K562 (cell line): ENCODE measurements around the gene ERMN. TPM values are rescaled to one million over a fixed set of nuclear protein-coding genes. Genes with fewer than 3 reads are reported as not detected.

Experiments
- ATAC-seq: fragments of 200-7000 bp; cut with Tn5 transposase; 3 replicates; pipeline ENCODE4 v1.9.1; 2020; ENCODE audit warnings: moderate library complexity
- BruUV-seq: library from RNA; stranded (reverse); fragments of 400-500 nt; replicated peaks from 2 replicates; lab custom pipeline; 2021; lab: Mats Ljungman, UMichigan
- CTCF ChIA-PET: fragments of 300-600 bp; formaldehyde crosslinking; extraction: SDS; loops from one replicate; lab custom pipeline; 2021; ENCODE audit warnings: low intra/inter-chr PET ratio; lab: Yijun Ruan, JAX
- POLR2A ChIA-PET: fragments of 300-600, 350-650 bp; sonication (Branson Sonifier 250); formaldehyde crosslinking; extraction: SDS; loops from one replicate; lab custom pipeline; 2021; ENCODE audit warnings: antibody characterized with exemption, inconsistent platforms; lab: Yijun Ruan, JAX
- DNase-seq, 4 experiments: peaks; one replicate each; pipeline versions ENCODE4 v3.0.0 to v3.0.0-alpha.2; 2011 to 2018; ENCODE audit warnings: low spot score in 3 of 4, mixed read lengths in 3 of 4; ENCODE audit errors: extremely low read depth in 1 of 4
- FAIRE-seq: peaks from 2 replicates; lab custom pipeline; 2011; peaks lifted over from hg19 to GRCh38; lab: Jason Lieb, UNC
- H2AFZ ChIP-seq: 2 replicates; pipeline ENCODE4 v1.6.0; 2011; ENCODE audit warnings: low read depth, low read length, control low read depth, inconsistent platforms
- H3K27ac ChIP-seq: fragments of 200-600 bp; 3 replicates; pipeline ENCODE4 v1.8.0; 2011; ENCODE audit warnings: low read depth, mild to moderate bottlenecking, control low read depth, inconsistent platforms, low read length, moderate library complexity, mixed read lengths; ENCODE audit errors: extremely low read depth
- H3K27me3 ChIP-seq, 2 experiments: fragments of 300-600 bp in 1 of 2; 2 replicates in 1 of 2; 3 replicates in 1 of 2; pipeline versions ENCODE4 v1.6.0 to v1.8.0; 2011; ENCODE audit warnings: inconsistent platforms in 2 of 2, low read length in 2 of 2, mild to moderate bottlenecking in 1 of 2, mixed read lengths in 1 of 2, moderate library complexity in 1 of 2; ENCODE audit not compliant: control insufficient read depth in 2 of 2, insufficient read depth in 2 of 2
- H3K36me3 ChIP-seq: fragments of 300-600 bp; 3 replicates; pipeline ENCODE4 v1.8.0; 2011; ENCODE audit warnings: mild to moderate bottlenecking, low read length, inconsistent platforms; ENCODE audit not compliant: control insufficient read depth, insufficient read depth
- H3K4me1 ChIP-seq, 2 experiments: fragments of 200-600 bp in 1 of 2; replicated peaks in 1 of 2; 2 replicates in 1 of 2; 3 replicates in 1 of 2; pipeline versions ENCODE4 v1.5.1 to v1.8.0; 2011; ENCODE audit warnings: inconsistent platforms in 2 of 2, low read length in 2 of 2, mild to moderate bottlenecking in 1 of 2, mixed read lengths in 1 of 2, moderate library complexity in 1 of 2; ENCODE audit not compliant: control insufficient read depth in 2 of 2, insufficient read depth in 2 of 2
- H3K4me2 ChIP-seq: 2 replicates; pipeline ENCODE4 v1.6.1; 2011; ENCODE audit warnings: low read length, control low read depth, inconsistent platforms, mixed read lengths; ENCODE audit not compliant: insufficient read depth
- H3K4me3 ChIP-seq: fragments of 200-600 bp; sonication (generic), shearing (Covaris generic); 2 replicates; pipeline ENCODE4 v1.5.1; 2016; ENCODE audit warnings: control low read depth, inconsistent platforms
- H3K79me2 ChIP-seq: fragments of 200-600 bp; 3 replicates; pipeline ENCODE4 v1.8.0; 2011; ENCODE audit warnings: low read length, inconsistent platforms; ENCODE audit not compliant: control insufficient read depth, insufficient read depth
- H3K9ac ChIP-seq, 2 experiments: 2 replicates each; pipeline versions ENCODE4 v1.6.0 to v1.6.1; 2011; ENCODE audit warnings: low read depth in 2 of 2, low read length in 2 of 2, control low read depth in 1 of 2, inconsistent platforms in 1 of 2, mild to moderate bottlenecking in 1 of 2, mixed read lengths in 1 of 2; ENCODE audit not compliant: insufficient read depth in 1 of 2
- H3K9me1 ChIP-seq: one replicate; pipeline ENCODE4 v1.6.0; 2011; ENCODE audit warnings: inconsistent platforms, mild to moderate bottlenecking, low read length, moderate library complexity; ENCODE audit not compliant: control insufficient read depth, insufficient read depth
- H3K9me3 ChIP-seq: replicated peaks from 2 replicates; pipeline ENCODE4 v1.5.1; 2011; ENCODE audit warnings: low read depth, low read length, inconsistent platforms; ENCODE audit not compliant: control insufficient read depth, insufficient read depth
- H4K20me1 ChIP-seq: replicated peaks from 2 replicates; pipeline ENCODE4 v1.6.1; 2011; ENCODE audit warnings: low read length, inconsistent platforms, mixed read lengths; ENCODE audit not compliant: control insufficient read depth, insufficient read depth
- DPF2 ChIP-seq: fragments of 450-650 bp; IDR thresholded peaks from 2 replicates; pipeline ENCODE4 v1.6.1; 2016
- E2F3 ChIP-seq: fragments of 250-450 bp; sonication (Bioruptor Pico); IDR thresholded peaks from 2 replicates; pipeline ENCODE4 v1.4.0; 2020; ENCODE audit warnings: mild to moderate bottlenecking
- FOXK2 ChIP-seq, 2 experiments: fragments of 450-650 bp; IDR thresholded peaks in 1 of 2; conservative IDR thresholded peaks in 1 of 2; 2 replicates each; pipeline ENCODE4 v1.6.1; 2016; ENCODE audit warnings: low read depth in 2 of 2, mild to moderate bottlenecking in 1 of 2
- HNRNPUL1 ChIP-seq: fragments of 200-400 bp; formaldehyde crosslinking; IDR thresholded peaks from 2 replicates; pipeline ENCODE4 v1.6.1; 2017; ENCODE audit warnings: low read length
- MED1 ChIP-seq: sonication (generic); formaldehyde crosslinking; IDR thresholded peaks from 2 replicates; pipeline ENCODE4 v1.8.1; 2023; ENCODE audit warnings: missing genetic modification reagents, borderline replicate concordance
- RBM17 ChIP-seq: fragments of 200-400 bp; formaldehyde crosslinking; IDR thresholded peaks from 2 replicates; pipeline ENCODE4 v1.6.1; 2017; ENCODE audit warnings: low read depth, mild to moderate bottlenecking, low read length, borderline replicate concordance
- TCF3 ChIP-seq: sonication (generic); formaldehyde crosslinking; IDR thresholded peaks from 2 replicates; pipeline ENCODE4 v1.4.0; 2020; ENCODE audit warnings: mild to moderate bottlenecking, missing genetic modification reagents
- ZNF778 ChIP-seq: fragments of 450-650 bp; formaldehyde crosslinking; IDR thresholded peaks from 2 replicates; pipeline ENCODE4 v1.4.0; 2020; ENCODE audit warnings: mild to moderate bottlenecking, moderate library complexity
- WGBS: fragments of 100-300 bp; shearing (Covaris generic); methylation state at CpG from one replicate; pipeline ENCODE4 v1.1.6; 2016; ENCODE audit warnings: low coverage, mixed read lengths; ENCODE audit not compliant: insufficient coverage; ENCODE audit errors: missing lambda C conversion rate; 5-methylcytosine and 5-hydroxymethylcytosine counted together
- in situ Hi-C: fragments of 300-500 bp; cut with MboI; formaldehyde crosslinking; loops from 4 replicates; pipeline ENCODE4 v1.15.0; 2018; ENCODE audit warnings: inconsistent platforms, mixed read lengths
- intact Hi-C: fragments of 100-400 bp; cut with micrococcal nuclease; formaldehyde crosslinking; loops from 2 replicates; pipeline ENCODE4 v1.14.2; 2022
- polyA plus RNA-seq, 8 experiments: library from polyadenylated mRNA; depleted of rRNA in 4 of 8; stranded (reverse) in 5 of 8; unstranded in 3 of 8; fragments of >200 nt; fragmentation: Nextera tagmentation in 2 of 8; fragmentation: Illumina TruSeq in 1 of 8; extraction: Ambion mirVana in 2 of 8; extraction: Trizol in 1 of 8; gene quantifications; 2 replicates each; pipeline versions ENCODE4 v1.2.1 to v1.2.3, GENCODE V29; 2011 to 2014; ENCODE audit warnings: inconsistent platforms in 1 of 8, missing spikeins in 1 of 8
- total RNA-seq, 7 experiments: library from RNA; depleted of rRNA in 6 of 7; stranded (reverse); fragments of >200 nt in 6 of 7; fragmentation: Illumina TruSeq in 2 of 7; extraction: Trizol in 2 of 7; gene quantifications; 2 replicates each; pipeline versions ENCODE4 v1.2.1 to v1.2.3, GENCODE V29; 2011 to 2021; ENCODE audit warnings: low replicate concordance in 1 of 7
- TF ChIP-seq, protein P1 (sequence below): fragments of 250-450 bp; sonication (Bioruptor Pico); IDR thresholded peaks from 2 replicates; pipeline ENCODE4 v1.4.0; 2020
- TF ChIP-seq, protein P2 (sequence below): fragments of 450-650 bp; formaldehyde crosslinking; IDR thresholded peaks from 2 replicates; pipeline ENCODE4 v1.4.0; 2022; ENCODE audit warnings: missing genetic modification characterization

ERMN gene
- total and polyA plus RNA-seq, 9 of the 15 experiments (the other 6 are each of a cell fraction or from before 2014, with no cell fraction given), result 0.03 to 0.11 (median 0.05) TPM; not detected in 3

DNA sequence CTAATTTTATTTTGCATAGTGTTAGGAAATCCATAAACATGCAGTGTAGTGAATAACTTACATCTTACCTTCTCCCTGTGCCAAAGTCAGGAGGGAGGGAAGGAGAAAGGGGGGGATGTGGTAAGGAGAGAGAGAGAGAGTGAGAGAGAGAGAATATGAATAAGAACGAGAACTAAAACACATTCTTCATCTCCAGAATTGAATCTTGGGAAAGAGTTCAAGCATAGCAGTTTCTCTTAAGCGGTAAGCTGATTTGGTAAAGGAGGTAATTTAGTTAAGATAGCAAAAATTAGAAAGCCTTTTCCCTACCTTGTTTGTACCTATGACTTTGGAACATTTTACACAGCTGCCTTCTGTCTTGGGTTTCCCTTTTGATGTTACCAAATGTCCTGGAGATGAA is 15.7 kb downstream of the ERMN start:
- Histone ChIP-seq H3K36me3 (peaks cover 79% of the 10 kb centered on the region), H3K9ac (no peak overlapping the region), H3K79me2 (no peaks in the 10 kb centered on the region), H3K4me3 (no peak overlapping the region), H2AFZ (no peak overlapping the region), H3K27me3 (no peaks in the 10 kb centered on the region), H3K4me1 (no peaks in the 10 kb centered on the region), H3K9me1 (no peaks in the 10 kb centered on the region), H3K27ac (no peak overlapping the region), H4K20me1 (no peaks in the 10 kb centered on the region), H3K9me3 (no peaks in the 10 kb centered on the region), H3K4me2 (no peak overlapping the region)
- ATAC-seq (no peak), FAIRE-seq (no peak), DNase-seq (no peak)
- ChIA-PET CTCF (no interaction called here), POLR2A (interaction anchor here (2.6 kb wide), 1 partner anchor 14 kb away, joined by 5 read pairs; no protein-coding TSS in a partner anchor)
- intact Hi-C loops, result no loop called here
- in situ Hi-C loops, result no loop called here
- 91% methylated on average over 2 of the region's 2 CpGs for WGBS
- BruUV-seq, result no TSS peak
- TF ChIP-seq ZNF778 (CRISPR knock-in tag) (no peak), E2F3 (no peak), RBM17 (no peak), TCF3 (no peak), MED1 (CRISPR knock-in tag) (no peak), DPF2 (no peak), HNRNPUL1 (no peak), FOXK2 (conservative IDR thresholded peaks at IDR 0.05 in 1 of 2, IDR thresholded peaks at IDR 0.05 in 1 of 2; ENCODE audit: low read depth in 2 of 2) (no peak)
- TF ChIP-seq, protein P1, sequence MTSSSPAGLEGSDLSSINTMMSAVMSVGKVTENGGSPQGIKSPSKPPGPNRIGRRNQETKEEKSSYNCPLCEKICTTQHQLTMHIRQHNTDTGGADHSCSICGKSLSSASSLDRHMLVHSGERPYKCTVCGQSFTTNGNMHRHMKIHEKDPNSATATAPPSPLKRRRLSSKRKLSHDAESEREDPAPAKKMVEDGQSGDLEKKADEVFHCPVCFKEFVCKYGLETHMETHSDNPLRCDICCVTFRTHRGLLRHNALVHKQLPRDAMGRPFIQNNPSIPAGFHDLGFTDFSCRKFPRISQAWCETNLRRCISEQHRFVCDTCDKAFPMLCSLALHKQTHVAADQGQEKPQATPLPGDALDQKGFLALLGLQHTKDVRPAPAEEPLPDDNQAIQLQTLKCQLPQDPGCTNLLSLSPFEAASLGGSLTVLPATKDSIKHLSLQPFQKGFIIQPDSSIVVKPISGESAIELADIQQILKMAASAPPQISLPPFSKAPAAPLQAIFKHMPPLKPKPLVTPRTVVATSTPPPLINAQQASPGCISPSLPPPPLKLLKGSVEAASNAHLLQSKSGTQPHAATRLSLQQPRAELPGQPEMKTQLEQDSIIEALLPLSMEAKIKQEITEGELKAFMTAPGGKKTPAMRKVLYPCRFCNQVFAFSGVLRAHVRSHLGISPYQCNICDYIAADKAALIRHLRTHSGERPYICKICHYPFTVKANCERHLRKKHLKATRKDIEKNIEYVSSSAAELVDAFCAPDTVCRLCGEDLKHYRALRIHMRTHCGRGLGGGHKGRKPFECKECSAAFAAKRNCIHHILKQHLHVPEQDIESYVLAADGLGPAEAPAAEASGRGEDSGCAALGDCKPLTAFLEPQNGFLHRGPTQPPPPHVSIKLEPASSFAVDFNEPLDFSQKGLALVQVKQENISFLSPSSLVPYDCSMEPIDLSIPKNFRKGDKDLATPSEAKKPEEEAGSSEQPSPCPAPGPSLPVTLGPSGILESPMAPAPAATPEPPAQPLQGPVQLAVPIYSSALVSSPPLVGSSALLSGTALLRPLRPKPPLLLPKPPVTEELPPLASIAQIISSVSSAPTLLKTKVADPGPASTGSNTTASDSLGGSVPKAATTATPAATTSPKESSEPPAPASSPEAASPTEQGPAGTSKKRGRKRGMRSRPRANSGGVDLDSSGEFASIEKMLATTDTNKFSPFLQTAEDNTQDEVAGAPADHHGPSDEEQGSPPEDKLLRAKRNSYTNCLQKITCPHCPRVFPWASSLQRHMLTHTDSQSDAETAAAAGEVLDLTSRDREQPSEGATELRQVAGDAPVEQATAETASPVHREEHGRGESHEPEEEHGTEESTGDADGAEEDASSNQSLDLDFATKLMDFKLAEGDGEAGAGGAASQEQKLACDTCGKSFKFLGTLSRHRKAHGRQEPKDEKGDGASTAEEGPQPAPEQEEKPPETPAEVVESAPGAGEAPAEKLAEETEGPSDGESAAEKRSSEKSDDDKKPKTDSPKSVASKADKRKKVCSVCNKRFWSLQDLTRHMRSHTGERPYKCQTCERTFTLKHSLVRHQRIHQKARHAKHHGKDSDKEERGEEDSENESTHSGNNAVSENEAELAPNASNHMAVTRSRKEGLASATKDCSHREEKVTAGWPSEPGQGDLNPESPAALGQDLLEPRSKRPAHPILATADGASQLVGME, result no peak
- TF ChIP-seq, protein P2, sequence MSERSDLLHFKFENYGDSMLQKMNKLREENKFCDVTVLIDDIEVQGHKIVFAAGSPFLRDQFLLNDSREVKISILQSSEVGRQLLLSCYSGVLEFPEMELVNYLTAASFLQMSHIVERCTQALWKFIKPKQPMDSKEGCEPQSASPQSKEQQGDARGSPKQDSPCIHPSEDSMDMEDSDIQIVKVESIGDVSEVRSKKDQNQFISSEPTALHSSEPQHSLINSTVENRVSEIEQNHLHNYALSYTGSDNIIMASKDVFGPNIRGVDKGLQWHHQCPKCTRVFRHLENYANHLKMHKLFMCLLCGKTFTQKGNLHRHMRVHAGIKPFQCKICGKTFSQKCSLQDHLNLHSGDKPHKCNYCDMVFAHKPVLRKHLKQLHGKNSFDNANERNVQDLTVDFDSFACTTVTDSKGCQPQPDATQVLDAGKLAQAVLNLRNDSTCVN (CRISPR knock-in tag), result no peak
